ENCODE data around the gene DHRS3.
"Not testable (repeated sequence)": the region's sequence is repeated elsewhere in the genome, so short reads cannot be mapped to it uniquely, and the experiment has no call there.

The DHRS3 gene

DNA sequence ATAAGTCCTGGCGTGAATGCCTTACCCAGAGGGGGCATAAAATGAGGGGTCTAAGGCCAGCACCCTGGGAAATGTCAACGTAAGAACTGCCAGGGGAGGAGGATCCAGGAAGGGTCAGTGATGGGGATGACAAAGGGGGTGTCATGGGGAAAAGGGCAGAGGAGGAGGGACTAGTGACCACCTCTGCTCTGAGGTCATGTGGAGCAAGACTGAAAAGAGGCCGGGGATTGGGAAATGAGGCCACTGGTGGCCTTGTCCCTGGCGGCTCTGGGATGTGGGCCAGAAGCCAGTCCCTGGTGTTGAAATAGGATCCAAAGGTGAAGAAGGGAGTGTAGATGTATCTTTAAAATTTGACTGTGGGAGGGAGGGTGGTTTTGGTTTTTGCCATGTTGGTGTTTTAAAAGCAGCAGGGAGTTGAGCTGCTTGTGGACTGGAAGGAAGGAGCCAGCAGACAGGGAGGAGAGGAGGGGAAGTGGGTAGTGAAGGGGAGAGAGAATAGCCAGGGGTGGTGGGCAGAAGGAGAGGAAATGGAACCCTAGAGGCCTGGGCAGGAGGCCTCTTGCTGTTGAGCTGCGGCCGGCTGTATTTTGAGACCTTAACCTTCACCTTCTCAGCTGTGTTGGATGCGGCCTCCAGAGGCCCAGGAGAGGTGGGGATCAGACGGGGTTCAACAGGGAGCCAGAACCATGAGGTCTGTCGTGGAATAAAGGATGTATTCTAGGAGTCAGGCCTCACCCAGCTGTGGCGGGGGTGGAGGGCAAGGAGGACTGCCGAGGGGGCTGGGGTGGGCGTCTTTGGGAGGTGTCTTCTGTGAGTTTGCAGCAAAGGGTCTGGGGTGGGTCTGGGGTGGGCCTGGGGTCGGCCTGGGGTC, 92.5 kb downstream of the DHRS3 start:
- no peaks in the 10 kb centered on the region for H3K9me3 ChIP-seq (ENCODE audit: insufficient read depth, low read length)
- TF ChIP-seq SUZ12 (IDR thresholded peaks at IDR 0.05; ENCODE audit: extremely low read depth, insufficient read depth, insufficient read length) (no peak), YY1 (IDR thresholded peaks at IDR 0.05; ENCODE audit: insufficient read depth, insufficient read length) (no peak), ZNF274 (IDR thresholded peaks at IDR 0.05; ENCODE audit: low read depth, low read length) (no peak)
- no peaks in the 10 kb centered on the region for H3K4me1 ChIP-seq (ENCODE audit: insufficient read depth, insufficient read length)
- H3K36me3 ChIP-seq (ENCODE audit: insufficient read depth, insufficient read length, low read length): no peaks in the 10 kb centered on the region
- H3K9ac ChIP-seq (ENCODE audit: insufficient read length, low read depth): no peak overlapping the region
- no peaks in the 10 kb centered on the region for H3K27me3 ChIP-seq (ENCODE audit: insufficient read depth, insufficient read length)
- no peak for DNase-seq (ENCODE audit: low read depth, low spot score)
- H3K4me3 ChIP-seq (ENCODE audit: insufficient read length, low read depth): no peak overlapping the region

DNA sequence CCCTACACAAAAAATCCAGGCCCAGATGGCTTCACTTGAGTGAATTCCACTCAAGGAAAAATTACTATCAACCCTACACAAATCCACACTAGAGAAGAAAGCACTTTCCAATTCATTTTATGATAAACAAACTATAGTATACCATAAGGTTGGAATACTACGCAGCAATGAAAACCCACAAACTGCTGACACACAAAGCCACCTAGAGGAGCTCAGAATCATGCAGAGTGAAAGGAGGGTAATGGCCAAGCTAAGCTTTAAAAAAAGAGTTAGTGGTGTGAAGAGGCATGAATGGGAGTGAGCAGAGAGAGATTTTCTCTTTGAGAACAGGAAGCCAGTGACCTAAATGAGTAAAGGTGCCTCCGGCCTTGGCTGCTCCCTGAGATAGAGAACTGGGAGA, 93.7 kb downstream of the DHRS3 start:
- Histone ChIP-seq H3K9ac (ENCODE audit: insufficient read length, low read depth) (no peak overlapping the region), H3K4me3 (ENCODE audit: insufficient read length, low read depth) (no peak overlapping the region), H3K9me3 (ENCODE audit: insufficient read depth, low read length) (no peaks in the 10 kb centered on the region), H3K4me1 (ENCODE audit: insufficient read depth, insufficient read length) (peaks cover 3% of the 10 kb centered on the region), H3K36me3 (ENCODE audit: insufficient read depth, insufficient read length, low read length) (no peaks in the 10 kb centered on the region), H3K27me3 (ENCODE audit: insufficient read depth, insufficient read length) (no peaks in the 10 kb centered on the region)
- TF ChIP-seq SUZ12 (IDR thresholded peaks at IDR 0.05; ENCODE audit: extremely low read depth, insufficient read depth, insufficient read length) (no peak), YY1 (IDR thresholded peaks at IDR 0.05; ENCODE audit: insufficient read depth, insufficient read length) (no peak), ZNF274 (IDR thresholded peaks at IDR 0.05; ENCODE audit: low read depth, low read length) (no peak)
- no peak for DNase-seq (ENCODE audit: low read depth, low spot score)

DNA sequence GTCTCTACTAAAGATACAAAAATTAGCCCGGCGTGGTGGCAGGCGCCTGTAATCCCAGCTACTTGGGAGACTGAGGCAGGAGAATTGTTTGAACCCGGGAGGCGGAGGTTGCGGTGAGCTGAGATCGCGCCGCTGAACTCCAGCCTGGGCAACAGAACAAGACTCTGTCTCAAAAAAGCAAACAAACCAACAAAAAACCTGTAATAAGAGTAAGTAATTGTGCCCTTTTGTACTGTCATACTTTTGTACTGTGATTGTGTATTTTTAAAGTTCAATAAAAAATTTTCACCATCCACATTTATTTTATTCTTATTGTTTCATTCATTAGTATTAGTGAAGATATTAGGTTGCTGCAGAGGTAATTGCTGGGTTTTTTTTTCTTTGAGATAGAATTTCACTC, 95.2 kb downstream of the DHRS3 start:
- H3K4me1 ChIP-seq (ENCODE audit: insufficient read depth, insufficient read length); DNase-seq (ENCODE audit: low read depth, low spot score); H3K36me3 ChIP-seq (ENCODE audit: insufficient read depth, insufficient read length, low read length); H3K9me3 ChIP-seq (ENCODE audit: insufficient read depth, low read length); H3K9ac ChIP-seq (ENCODE audit: insufficient read length, low read depth); H3K4me3 ChIP-seq (ENCODE audit: insufficient read length, low read depth); H3K27me3 ChIP-seq (ENCODE audit: insufficient read depth, insufficient read length): not testable (repeated sequence)

DNA sequence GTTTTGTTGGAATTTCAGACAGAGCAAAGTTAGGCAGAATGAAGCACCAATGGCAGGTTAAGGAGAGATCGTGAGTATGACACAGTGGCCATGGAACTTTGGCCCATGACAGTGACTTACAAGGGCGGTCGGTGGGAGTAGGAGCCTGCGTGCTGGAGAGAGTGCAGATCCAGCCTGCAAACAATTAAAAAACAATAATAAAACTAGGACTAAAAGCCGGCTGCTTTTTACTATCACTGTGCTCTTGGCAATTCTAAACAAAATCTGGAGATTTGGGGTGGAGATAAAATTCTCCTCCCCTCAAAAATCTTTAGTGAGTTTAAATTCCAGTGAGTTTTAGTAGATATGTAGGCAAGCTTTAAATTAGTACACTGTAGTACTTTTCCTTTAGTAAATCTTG, 96.9 kb downstream of the DHRS3 start:
- Histone ChIP-seq H3K4me3 (ENCODE audit: insufficient read length, low read depth) (no peak overlapping the region), H3K4me1 (ENCODE audit: insufficient read depth, insufficient read length) (peaks cover 3% of the 10 kb centered on the region), H3K36me3 (ENCODE audit: insufficient read depth, insufficient read length, low read length) (no peaks in the 10 kb centered on the region), H3K9ac (ENCODE audit: insufficient read length, low read depth) (no peak overlapping the region), H3K27me3 (ENCODE audit: insufficient read depth, insufficient read length) (no peaks in the 10 kb centered on the region), H3K9me3 (ENCODE audit: insufficient read depth, low read length) (no peaks in the 10 kb centered on the region)
- TF ChIP-seq YY1 (IDR thresholded peaks at IDR 0.05; ENCODE audit: insufficient read depth, insufficient read length) (no peak), SUZ12 (IDR thresholded peaks at IDR 0.05; ENCODE audit: extremely low read depth, insufficient read depth, insufficient read length) (no peak), ZNF274 (IDR thresholded peaks at IDR 0.05; ENCODE audit: low read depth, low read length) (no peak)
- DNase-seq (ENCODE audit: low read depth, low spot score): no peak

DNA sequence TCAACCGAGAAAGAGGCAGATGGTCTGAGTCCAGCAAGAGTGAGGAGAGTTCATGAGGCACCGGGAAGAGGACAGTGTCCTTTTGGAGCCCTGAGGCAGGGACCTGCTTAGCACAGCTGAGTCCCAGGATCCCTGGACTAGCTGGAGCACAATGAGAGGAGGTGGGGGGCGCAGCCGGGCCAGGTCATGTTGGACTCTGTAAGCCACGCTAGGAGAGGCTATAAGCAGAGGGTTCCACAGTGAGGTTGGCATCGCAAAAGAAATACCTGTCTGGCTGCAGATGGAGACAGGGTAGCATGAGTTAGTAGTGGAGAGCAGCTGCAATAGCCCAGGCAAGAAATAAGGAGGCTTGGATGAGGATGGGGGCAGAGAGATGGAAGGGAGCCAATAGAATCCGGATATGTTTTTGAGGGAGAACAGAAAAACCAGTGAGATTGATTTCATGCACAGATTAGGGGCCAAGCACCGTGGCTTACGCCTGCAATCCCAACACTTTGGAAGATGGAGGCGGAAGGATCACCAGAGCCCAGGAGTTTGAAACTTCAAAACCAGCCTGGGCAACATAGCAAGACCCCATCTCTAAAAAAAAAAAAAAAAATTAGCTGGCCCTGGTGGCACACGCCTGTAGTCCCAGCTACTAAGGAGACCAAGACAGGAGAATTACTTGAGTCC, 98.2 kb downstream of the DHRS3 start:
- no peaks in the 10 kb centered on the region for H3K36me3 ChIP-seq (ENCODE audit: insufficient read depth, insufficient read length, low read length)
- no peaks in the 10 kb centered on the region for H3K9me3 ChIP-seq (ENCODE audit: insufficient read depth, low read length)
- H3K27me3 ChIP-seq (ENCODE audit: insufficient read depth, insufficient read length): no peaks in the 10 kb centered on the region
- no peak overlapping the region for H3K9ac ChIP-seq (ENCODE audit: insufficient read length, low read depth)
- H3K4me1 ChIP-seq (ENCODE audit: insufficient read depth, insufficient read length): peaks cover 3% of the 10 kb centered on the region
- H3K4me3 ChIP-seq (ENCODE audit: insufficient read length, low read depth): no peak overlapping the region
- DNase-seq (ENCODE audit: low read depth, low spot score): no peak
- no peak for TF ChIP-seq YY1 (IDR thresholded peaks at IDR 0.05; ENCODE audit: insufficient read depth, insufficient read length)
- no peak for TF ChIP-seq SUZ12 (IDR thresholded peaks at IDR 0.05; ENCODE audit: extremely low read depth, insufficient read depth, insufficient read length)
- no peak for TF ChIP-seq ZNF274 (IDR thresholded peaks at IDR 0.05; ENCODE audit: low read depth, low read length)

DNA sequence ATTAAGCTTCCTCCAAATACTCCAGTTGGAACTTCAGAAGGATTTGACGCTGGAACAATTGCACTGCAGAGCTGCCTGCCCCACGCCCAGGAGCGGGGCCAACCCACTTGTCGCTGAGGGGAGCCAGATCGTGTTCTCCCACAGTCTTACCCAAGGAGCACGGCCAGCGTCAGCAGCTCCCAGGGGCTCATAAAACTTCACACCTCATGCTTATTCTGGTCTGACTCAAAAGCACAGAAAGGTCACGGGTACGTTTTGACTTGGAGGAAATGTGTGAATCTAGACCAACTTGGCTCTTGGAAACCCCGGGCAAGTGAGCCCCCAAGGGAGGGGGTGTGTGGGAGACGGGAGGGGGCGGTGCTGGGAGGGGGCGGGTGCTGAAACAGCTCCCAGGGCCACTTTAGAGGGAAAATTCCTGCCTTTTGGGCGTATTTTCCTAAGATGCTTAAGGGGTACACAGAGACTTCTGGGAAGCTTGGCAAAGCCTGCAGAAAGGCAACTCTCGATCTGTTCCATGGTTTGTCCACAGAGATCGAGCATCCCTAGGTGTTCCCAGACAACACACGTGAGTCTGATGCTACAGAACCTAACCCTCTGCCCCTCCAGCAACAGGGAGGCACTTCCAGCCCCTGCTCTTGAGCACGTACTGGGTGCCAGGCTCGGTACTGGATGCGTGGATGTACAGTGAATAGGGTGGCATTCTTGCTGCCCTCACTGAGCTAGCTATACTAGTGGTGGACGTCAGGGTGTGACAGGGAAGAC, 98.9 kb downstream of the DHRS3 start:
- no peaks in the 10 kb centered on the region for H3K36me3 ChIP-seq (ENCODE audit: insufficient read depth, insufficient read length, low read length)
- no peaks in the 10 kb centered on the region for H3K27me3 ChIP-seq (ENCODE audit: insufficient read depth, insufficient read length)
- H3K4me3 ChIP-seq (ENCODE audit: insufficient read length, low read depth): no peak overlapping the region
- H3K4me1 ChIP-seq (ENCODE audit: insufficient read depth, insufficient read length): peaks cover 3% of the 10 kb centered on the region
- DNase-seq (ENCODE audit: low read depth, low spot score): no peak
- TF ChIP-seq YY1 (IDR thresholded peaks at IDR 0.05; ENCODE audit: insufficient read depth, insufficient read length): no peak
- TF ChIP-seq SUZ12 (IDR thresholded peaks at IDR 0.05; ENCODE audit: extremely low read depth, insufficient read depth, insufficient read length): no peak
- no peak for TF ChIP-seq ZNF274 (IDR thresholded peaks at IDR 0.05; ENCODE audit: low read depth, low read length)
- H3K9ac ChIP-seq (ENCODE audit: insufficient read length, low read depth): no peak overlapping the region
- no peaks in the 10 kb centered on the region for H3K9me3 ChIP-seq (ENCODE audit: insufficient read depth, low read length)
